NCI-H1436 (cell line): ENCODE measurements around the gene DHX57.
A peak's percentile ranks its signal among the peaks of the same experiment; 100 is the strongest.
"Not testable (repeated sequence)": the region's sequence is repeated elsewhere in the genome, so short reads cannot be mapped to it uniquely, and the experiment has no call there.

Source experiments
- DNase-seq: peaks from one replicate; lab custom pipeline; 2025; lab: John Stamatoyannopoulos, UW

The DHX57 gene

GRCh38 chr2:38794235-38794946, 81.3 kb downstream of the DHX57 start:
- DNase-seq: no peak

GRCh38 chr2:38793511-38793910, 82.2 kb downstream of the DHX57 start:
- no peak for DNase-seq

- DNase-seq: no peak
These were observed 83.0 kb downstream of the DHX57 start for GRCh38 chr2:38792751-38793150.

- not testable (repeated sequence) for DNase-seq
These were observed 83.4 kb downstream of the DHX57 start for GRCh38 chr2:38792321-38792720.

GRCh38 chr2:38791744-38792143, 84.0 kb downstream of the DHX57 start:
- DNase-seq: no peak

GRCh38 chr2:38789691-38790090, 86.0 kb downstream of the DHX57 start:
- no peak for DNase-seq

GRCh38 chr2:38788306-38788705, 87.4 kb downstream of the DHX57 start:
- DNase-seq: no peak

GRCh38 chr2:38783586-38783985, 92.1 kb downstream of the DHX57 start:
- no peak for DNase-seq

- DNase-seq: no peak
These were observed 97.0 kb downstream of the DHX57 start for GRCh38 chr2:38778687-38779082.

GRCh38 chr2:38776531-38776930, 99.2 kb downstream of the DHX57 start:
- no peak for DNase-seq

- no peak for DNase-seq
These were observed 99.9 kb downstream of the DHX57 start for GRCh38 chr2:38775921-38776225.

GRCh38 chr2:38775097-38775920, 100.4 kb downstream of the DHX57 start:
- no peak for DNase-seq

- no peak for DNase-seq
These were observed 104.1 kb downstream of the DHX57 start for GRCh38 chr2:38771632-38772031.

- no peak for DNase-seq
These were observed 110.2 kb downstream of the DHX57 start for GRCh38 chr2:38765551-38765950.

GRCh38 chr2:38765149-38765548, 110.6 kb downstream of the DHX57 start:
- DNase-seq: no peak

GRCh38 chr2:38763728-38764127, 112.0 kb downstream of the DHX57 start:
- no peak for DNase-seq

- no peak for DNase-seq
These were observed 112.5 kb downstream of the DHX57 start for GRCh38 chr2:38763228-38763627.

GRCh38 chr2:38755891-38756290, 119.8 kb downstream of the DHX57 start:
- not testable (repeated sequence) for DNase-seq

- no peak for DNase-seq
These were observed 121.2 kb downstream of the DHX57 start for GRCh38 chr2:38754506-38754905.

- no peak for DNase-seq
These were observed 121.7 kb downstream of the DHX57 start for GRCh38 chr2:38754049-38754448.

GRCh38 chr2:38751596-38752410, 123.9 kb downstream of the DHX57 start:
- DNase-seq: no peak

- peak; percentile 98 for DNase-seq
These were observed 124.7 kb downstream of the DHX57 start, which contains the start of gene SRSF7 for GRCh38 chr2:38750891-38751595. Gene SRSF7, minus strand, starts transcription at chr2:38751361. Its CDS starts 105 bp downstream, at chr2:38751256.
